Hepatocyte (in vitro differentiated cells): Measurements from ENCODE around the gene PON1. TPM values are rescaled to one million over a fixed set of nuclear protein-coding genes. Genes with fewer than 3 reads are reported as not detected.

Source experiments
- DNase-seq: peaks from one replicate; pipeline ENCODE4 v3.0.0-alpha.2; 2016; ENCODE audit warnings: low spot score
- H2AFZ ChIP-seq: fragments of 200-600 bp; sonication (generic); 2 replicates; pipeline ENCODE4 v1.6.0; 2016; ENCODE audit warnings: antibody characterized with exemption, mild to moderate bottlenecking
- H3K27ac ChIP-seq: fragments of 200-600 bp; sonication (generic); 2 replicates; pipeline ENCODE4 v1.5.1; 2016; ENCODE audit warnings: mild to moderate bottlenecking
- H3K27me3 ChIP-seq: fragments of 200-600 bp; sonication (generic); 2 replicates; pipeline ENCODE4 v1.6.1; 2016
- H3K36me3 ChIP-seq: fragments of 200-600 bp; sonication (generic); replicated peaks from 2 replicates; pipeline ENCODE4 v1.5.1; 2016; ENCODE audit warnings: low read depth; ENCODE audit not compliant: insufficient read depth
- H3K4me1 ChIP-seq: fragments of 200-600 bp; sonication (generic); 2 replicates; pipeline ENCODE4 v1.5.1; 2016; ENCODE audit warnings: mild to moderate bottlenecking, moderate library complexity; ENCODE audit not compliant: insufficient read depth
- H3K4me2 ChIP-seq: fragments of 200-600 bp; sonication (generic); 2 replicates; pipeline ENCODE4 v1.6.0; 2016
- H3K4me3 ChIP-seq: fragments of 200-600 bp; sonication (generic); 2 replicates; pipeline ENCODE4 v1.5.1; 2016; ENCODE audit warnings: mild to moderate bottlenecking
- H3K79me2 ChIP-seq: fragments of 200-600 bp; sonication (generic); 2 replicates; pipeline ENCODE4 v1.6.0; 2017; ENCODE audit warnings: mild to moderate bottlenecking
- H3K9me2 ChIP-seq: fragments of 200-600 bp; sonication (generic); replicated peaks from 2 replicates; pipeline ENCODE4 v1.6.0; 2017; ENCODE audit warnings: mild to moderate bottlenecking; ENCODE audit not compliant: insufficient read depth
- H3K9me3 ChIP-seq: fragments of 200-600 bp; sonication (generic); 2 replicates; pipeline ENCODE4 v1.5.1; 2016; ENCODE audit warnings: low read depth, mild to moderate bottlenecking
- H4K20me1 ChIP-seq: fragments of 200-600 bp; sonication (generic); 2 replicates; pipeline ENCODE4 v1.6.0; 2016; ENCODE audit warnings: mild to moderate bottlenecking; ENCODE audit not compliant: insufficient read depth, poor library complexity, severe bottlenecking
- EZH2 ChIP-seq: fragments of 200-600 bp; sonication (generic); IDR thresholded peaks from 2 replicates; pipeline ENCODE4 v1.6.1; 2016; ENCODE audit warnings: antibody characterized with exemption, mild to moderate bottlenecking, borderline replicate concordance
- EZH2phosphoT487 ChIP-seq: fragments of 200-600 bp; sonication (generic); IDR thresholded peaks from one replicate; pipeline ENCODE4 v1.6.1; 2018; ENCODE audit warnings: antibody characterized with exemption, mild to moderate bottlenecking, low read depth, moderate library complexity; ENCODE audit not compliant: unreplicated experiment, severe bottlenecking
- WGBS: methylation state at CpG from one replicate; pipeline ENCODE4 v1.1.6; 2016; ENCODE audit warnings: low lambda C conversion rate; ENCODE audit errors: missing lambda C conversion rate; 5-methylcytosine and 5-hydroxymethylcytosine counted together
- polyA plus RNA-seq: library from polyadenylated mRNA; unstranded; fragments of >200 nt; fragmentation: Nextera tagmentation; extraction: Ambion mirVana; gene quantifications from 2 replicates; pipeline ENCODE4 v1.2.1, GENCODE V29; 2016
- total RNA-seq: library from RNA; depleted of rRNA; stranded (reverse); fragments of >200 nt; gene quantifications from 2 replicates; pipeline ENCODE4 v1.2.3, GENCODE V29; 2014
- TF ChIP-seq, protein P1 (sequence below): fragments of 200-600 bp; sonication (generic); IDR thresholded peaks from 2 replicates; pipeline ENCODE4 v1.5.1; 2016; ENCODE audit warnings: antibody characterized with exemption, mild to moderate bottlenecking; ENCODE audit not compliant: poor library complexity

PON1 gene
- total RNA-seq (29.2 and 37.4 TPM in 2 replicates), polyA plus RNA-seq (42.2 and 62.3 TPM in 2 replicates)

DNA sequence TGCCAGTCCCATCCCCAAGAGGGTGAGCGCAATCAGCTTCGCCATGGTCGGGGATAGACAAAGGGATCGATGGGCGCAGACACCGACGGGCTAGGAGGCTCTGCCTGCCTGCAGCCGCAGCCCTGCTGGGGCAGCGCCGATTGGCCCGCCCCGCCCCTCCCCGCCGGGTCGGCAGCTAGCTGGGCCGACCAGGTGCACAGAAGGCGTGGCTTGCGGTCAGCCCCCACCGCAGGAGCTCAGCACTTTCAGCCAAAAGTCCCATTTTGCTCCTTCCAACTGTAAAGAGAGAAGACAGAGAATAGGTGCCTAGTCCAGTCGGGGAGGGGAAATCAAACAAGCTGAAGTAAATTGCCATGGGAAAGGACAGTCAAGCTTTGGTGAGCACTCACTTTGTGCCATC is at the start of gene PON1:
TSS of gene PON1 (minus strand) at position 102 of the 400 bp plus-strand sequence. CDS start at position 45, 57 bp downstream.
- H3K79me2 ChIP-seq = no peaks in the 10 kb centered on the region
- H3K36me3 ChIP-seq = no peaks in the 10 kb centered on the region
- no peaks in the 10 kb centered on the region for H3K9me3 ChIP-seq
- H3K9me2 ChIP-seq = no peaks in the 10 kb centered on the region
- H4K20me1 ChIP-seq = no peaks in the 10 kb centered on the region
- H2AFZ ChIP-seq = peak within 1 kb of the TSS; percentile 44
- H3K27me3 ChIP-seq = peaks cover 3% of the 10 kb centered on the region
- 16% methylated on average over 19 of the region's 20 CpGs for whole genome bisulfite sequencing
- peak within 1 kb of the TSS; percentile 69 for H3K4me2 ChIP-seq
- DNase-seq = peak; percentile 41
- H3K4me1 ChIP-seq = peaks cover 5% of the 10 kb centered on the region
- no peak within 1 kb of the TSS for H3K27ac ChIP-seq
- TF ChIP-seq EZH2phosphoT487 = no peak
- TF ChIP-seq EZH2 = no peak
- TF ChIP-seq, protein P1, sequence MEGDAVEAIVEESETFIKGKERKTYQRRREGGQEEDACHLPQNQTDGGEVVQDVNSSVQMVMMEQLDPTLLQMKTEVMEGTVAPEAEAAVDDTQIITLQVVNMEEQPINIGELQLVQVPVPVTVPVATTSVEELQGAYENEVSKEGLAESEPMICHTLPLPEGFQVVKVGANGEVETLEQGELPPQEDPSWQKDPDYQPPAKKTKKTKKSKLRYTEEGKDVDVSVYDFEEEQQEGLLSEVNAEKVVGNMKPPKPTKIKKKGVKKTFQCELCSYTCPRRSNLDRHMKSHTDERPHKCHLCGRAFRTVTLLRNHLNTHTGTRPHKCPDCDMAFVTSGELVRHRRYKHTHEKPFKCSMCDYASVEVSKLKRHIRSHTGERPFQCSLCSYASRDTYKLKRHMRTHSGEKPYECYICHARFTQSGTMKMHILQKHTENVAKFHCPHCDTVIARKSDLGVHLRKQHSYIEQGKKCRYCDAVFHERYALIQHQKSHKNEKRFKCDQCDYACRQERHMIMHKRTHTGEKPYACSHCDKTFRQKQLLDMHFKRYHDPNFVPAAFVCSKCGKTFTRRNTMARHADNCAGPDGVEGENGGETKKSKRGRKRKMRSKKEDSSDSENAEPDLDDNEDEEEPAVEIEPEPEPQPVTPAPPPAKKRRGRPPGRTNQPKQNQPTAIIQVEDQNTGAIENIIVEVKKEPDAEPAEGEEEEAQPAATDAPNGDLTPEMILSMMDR = no peak
- no peak within 1 kb of the TSS for H3K4me3 ChIP-seq

DNA sequence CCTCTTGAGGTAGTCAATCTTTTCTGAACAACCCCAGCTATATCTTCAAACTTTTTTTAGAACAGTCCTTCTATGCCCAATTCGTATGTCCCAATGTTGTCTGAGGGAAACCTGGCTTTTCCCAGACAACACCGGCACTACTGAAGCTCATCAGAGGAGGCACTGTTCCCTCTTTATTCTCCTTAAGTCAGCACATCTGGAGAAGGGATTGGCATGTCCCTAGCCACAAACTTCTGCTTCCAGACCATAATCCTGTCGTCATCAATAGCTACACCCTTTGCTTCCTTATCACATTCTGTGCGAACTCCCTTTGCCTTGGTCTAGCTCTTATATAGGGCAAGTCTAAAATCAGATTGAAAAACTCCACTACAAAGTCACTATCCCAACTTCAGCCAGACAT is 49.0 kb upstream of the PON1 start:
- TF ChIP-seq EZH2phosphoT487 (no peak), EZH2 (no peak)
- TF ChIP-seq, protein P1 = no peak
- Histone ChIP-seq H3K27ac (no peak overlapping the region), H3K4me3 (no peak overlapping the region), H3K27me3 (no peaks in the 10 kb centered on the region), H4K20me1 (no peaks in the 10 kb centered on the region), H3K79me2 (no peaks in the 10 kb centered on the region), H3K36me3 (no peaks in the 10 kb centered on the region), H3K4me2 (no peak overlapping the region), H3K4me1 (no peaks in the 10 kb centered on the region), H3K9me2 (no peaks in the 10 kb centered on the region), H2AFZ (no peak overlapping the region), H3K9me3 (no peaks in the 10 kb centered on the region)
- 91% methylated on average over 4 of the region's 4 CpGs for WGBS
- DNase-seq = no peak

DNA sequence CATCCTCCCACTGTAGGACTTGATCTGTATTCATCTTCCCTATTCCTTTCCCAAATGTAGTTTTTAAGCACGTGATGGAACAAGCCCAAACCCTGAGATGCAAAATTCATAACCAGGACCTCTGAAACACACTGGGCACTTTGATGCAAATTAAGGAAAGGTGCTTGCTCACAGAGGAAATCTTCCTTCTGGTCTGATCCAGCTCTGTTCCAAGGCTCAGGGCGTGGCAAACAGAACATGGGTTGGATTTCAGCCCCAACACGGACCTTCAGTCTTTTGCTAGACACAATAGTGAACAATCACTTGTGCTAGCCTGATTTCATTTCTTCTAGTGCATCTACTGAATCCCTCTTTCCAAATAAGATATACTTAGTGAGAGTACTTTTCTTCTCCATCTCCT is 43.9 kb upstream of the PON1 start:
- H3K4me3 ChIP-seq = no peak overlapping the region
- no peak overlapping the region for H2AFZ ChIP-seq
- H3K27me3 ChIP-seq = no peaks in the 10 kb centered on the region
- DNase-seq = no peak
- no peaks in the 10 kb centered on the region for H3K4me1 ChIP-seq
- no peaks in the 10 kb centered on the region for H3K36me3 ChIP-seq
- TF ChIP-seq EZH2 (no peak), EZH2phosphoT487 (no peak)
- TF ChIP-seq, protein P1 = no peak
- no peak overlapping the region for H3K27ac ChIP-seq
- no peaks in the 10 kb centered on the region for H3K79me2 ChIP-seq
- H3K9me2 ChIP-seq = no peaks in the 10 kb centered on the region
- no peaks in the 10 kb centered on the region for H3K9me3 ChIP-seq
- H3K4me2 ChIP-seq = no peak overlapping the region
- no peaks in the 10 kb centered on the region for H4K20me1 ChIP-seq
- 85% methylated on average over 3 of the region's 3 CpGs for WGBS

DNA sequence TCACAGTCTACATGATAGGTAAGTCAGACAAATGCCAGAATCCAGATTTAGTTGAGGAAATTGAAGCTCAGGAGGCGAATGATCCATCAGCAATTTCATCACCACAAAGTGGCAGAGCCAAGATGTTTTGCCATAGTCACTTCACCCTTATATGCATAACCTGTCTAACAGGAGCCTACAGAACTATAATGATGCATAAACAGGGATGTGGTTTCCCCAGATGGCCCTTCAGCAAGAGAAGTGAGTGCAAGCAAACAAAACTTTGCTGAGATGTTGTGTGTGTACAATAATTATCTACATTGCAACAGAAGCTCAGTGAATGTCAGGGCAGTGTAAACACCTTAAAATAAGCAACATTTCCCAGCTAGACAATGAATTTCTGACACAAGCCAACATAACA is 43.3 kb upstream of the PON1 start:
- H3K9me3 ChIP-seq = no peaks in the 10 kb centered on the region
- no peaks in the 10 kb centered on the region for H3K9me2 ChIP-seq
- no peak overlapping the region for H3K27ac ChIP-seq
- H3K4me1 ChIP-seq = no peaks in the 10 kb centered on the region
- no peaks in the 10 kb centered on the region for H3K27me3 ChIP-seq
- H3K36me3 ChIP-seq = no peaks in the 10 kb centered on the region
- TF ChIP-seq EZH2 = no peak
- TF ChIP-seq, protein P1 = no peak
- TF ChIP-seq EZH2phosphoT487 = no peak
- H3K4me2 ChIP-seq = no peak overlapping the region
- 95% methylated on average over 1 of the region's 1 CpG for WGBS
- DNase-seq = no peak
- H3K4me3 ChIP-seq = no peak overlapping the region
- no peaks in the 10 kb centered on the region for H4K20me1 ChIP-seq
- no peaks in the 10 kb centered on the region for H3K79me2 ChIP-seq
- no peak overlapping the region for H2AFZ ChIP-seq
